ENCODE measurements around the gene MRPL10. TPM values are rescaled to one million over a fixed set of nuclear protein-coding genes. Genes with fewer than 3 reads are reported as not detected.

MRPL10 gene
- total RNA-seq, 2 experiments from 2014 or later, result 54.4 to 64.9 TPM

DNA sequence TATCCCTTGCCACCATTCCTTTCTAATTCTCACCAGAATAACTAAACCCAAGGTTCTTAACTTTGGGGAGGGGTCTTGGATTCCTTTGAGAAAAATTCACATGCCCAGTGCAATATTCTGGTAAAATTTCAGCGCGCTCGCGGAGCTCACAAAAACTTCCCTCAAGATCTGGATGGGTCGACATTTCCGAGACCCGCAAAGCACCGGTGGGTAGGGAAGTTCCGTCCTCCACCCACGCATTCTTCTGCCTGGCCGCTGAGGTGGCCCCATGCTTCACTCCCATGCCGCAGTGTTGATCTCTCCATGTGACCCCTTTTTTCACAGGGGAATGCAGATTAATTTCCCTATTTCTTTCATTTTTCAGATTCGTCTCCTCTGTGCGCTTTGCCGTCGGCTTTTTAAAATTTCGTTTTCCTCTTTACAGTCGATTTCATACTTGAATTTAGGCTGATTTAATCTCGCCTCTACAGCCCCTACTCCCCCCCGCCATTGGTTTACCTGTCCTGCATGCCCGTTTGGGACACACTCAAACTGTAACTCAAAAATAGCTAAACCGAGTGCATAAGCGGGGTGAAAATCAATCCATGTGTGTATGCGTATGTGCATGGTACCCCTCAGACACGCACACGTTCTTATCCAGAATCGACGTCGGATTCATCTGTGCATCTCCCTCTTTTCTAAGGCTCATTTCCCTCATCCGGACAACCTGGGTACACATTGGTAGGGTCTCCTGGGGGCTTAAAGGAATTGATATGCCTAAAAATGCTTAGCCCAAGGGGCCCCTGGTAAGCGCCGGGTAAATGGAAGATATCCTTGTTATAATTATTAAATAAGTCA is 21.0 kb upstream of the MRPL10 start:
- Mint-ChIP-seq H3K36me3 (no peaks in the 10 kb centered on the region), H3K27ac (no peak overlapping the region), H3K27me3 (peaks cover 88% of the 10 kb centered on the region), H3K4me1 (peaks cover 11% of the 10 kb centered on the region), H3K9me3 (ENCODE audit: low read depth) (no peaks in the 10 kb centered on the region), H3K4me3 (no peak overlapping the region)
- CTCF ChIA-PET, result interaction anchor here (0.6 to 14.0 kb wide), 6 partner anchors 9 to 118 kb away, joined by 3 to 365 read pairs (median 4); partner anchors contain the start of genes CDK5RAP3, SCRN2 and SP2
- no peak for DNase-seq
- ATAC-seq, result no peak

DNA sequence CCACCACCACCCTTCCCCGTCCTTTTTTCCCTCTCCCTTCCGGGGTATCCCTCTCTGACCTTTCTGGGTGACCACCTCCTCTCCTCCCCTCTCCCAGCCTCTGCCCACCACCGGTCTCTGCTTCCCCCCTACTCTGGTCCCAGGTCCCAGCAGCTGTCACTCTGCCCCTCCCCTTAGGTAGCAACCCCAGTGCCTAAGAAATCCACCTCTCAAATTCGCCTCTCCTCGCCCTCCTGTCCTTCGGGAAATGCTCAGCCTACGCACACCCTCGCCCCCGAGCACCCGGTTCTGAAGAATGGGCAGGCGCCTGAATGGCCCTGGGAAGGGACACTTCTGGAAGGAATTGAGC is 20.4 kb upstream of the MRPL10 start:
- ATAC-seq, result no peak
- Mint-ChIP-seq H3K27me3 (peaks cover 90% of the 10 kb centered on the region), H3K4me1 (peaks cover 13% of the 10 kb centered on the region), H3K27ac (no peak overlapping the region), H3K36me3 (no peaks in the 10 kb centered on the region), H3K4me3 (no peak overlapping the region), H3K9me3 (ENCODE audit: low read depth) (no peaks in the 10 kb centered on the region)
- DNase-seq, result no peak
- CTCF ChIA-PET, result interaction anchor here (0.6 to 14.0 kb wide), 5 partner anchors 9 to 91 kb away, joined by 3 to 365 read pairs (median 4); partner anchors contain the start of genes SCRN2 and SP2

DNA sequence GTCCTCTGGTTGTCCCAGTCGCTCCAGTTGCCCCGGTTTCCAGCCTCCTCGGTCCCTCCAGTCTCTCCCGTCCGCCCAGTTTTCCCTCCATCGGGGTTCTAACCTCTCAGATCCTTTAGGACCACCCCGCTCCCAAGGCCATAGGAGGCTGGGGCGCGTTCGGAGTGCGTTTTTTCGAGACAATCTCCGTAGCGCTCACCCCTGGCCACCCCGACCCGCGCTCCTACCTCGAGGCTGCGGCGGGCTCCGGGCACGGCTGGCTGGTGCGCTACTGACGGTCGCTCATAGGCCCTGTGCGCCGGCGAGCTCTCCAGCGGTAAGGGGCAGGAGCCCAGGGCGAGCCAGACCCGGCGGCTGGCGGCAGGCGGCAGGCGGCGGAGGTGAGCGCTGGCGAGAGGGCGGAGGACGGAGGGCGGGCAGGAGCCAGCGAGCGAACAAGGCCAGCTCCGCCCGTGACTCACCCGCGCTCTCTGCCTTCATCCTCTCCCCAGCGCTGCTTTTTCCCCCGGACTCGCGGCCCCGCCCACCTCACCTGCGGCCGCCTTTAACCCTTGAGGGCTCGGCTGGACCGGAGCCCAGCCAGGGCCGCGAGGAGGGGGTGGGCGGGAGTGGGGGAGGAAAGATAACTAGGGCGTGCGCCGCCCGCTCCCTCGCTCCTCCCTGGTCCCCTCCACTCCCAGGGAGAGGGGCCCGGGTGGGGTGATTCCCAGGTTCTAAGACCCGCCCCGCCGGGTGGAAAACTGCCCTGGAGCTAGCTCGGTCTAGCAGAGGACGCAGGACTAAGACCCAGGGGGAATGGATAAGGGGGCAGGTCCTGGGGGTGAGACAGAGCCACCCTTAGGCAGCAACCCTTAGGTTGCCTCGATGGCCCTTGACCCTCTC is 19.6 kb upstream of the MRPL10 start, which contains the start of gene SP6:
TSS of gene SP6 (minus strand) at position 472 of the 882 bp plus-strand sequence. CDS start 2,734 bp downstream, outside the sequence.
- Mint-ChIP-seq H3K36me3 (no peaks in the 10 kb centered on the region), H3K4me1 (peaks cover 13% of the 10 kb centered on the region), H3K27ac (no peak within 1 kb of the TSS), H3K27me3 (peaks cover 90% of the 10 kb centered on the region), H3K4me3 (no peak within 1 kb of the TSS), H3K9me3 (ENCODE audit: low read depth) (no peaks in the 10 kb centered on the region)
- DNase-seq (peak; percentile 70), ATAC-seq (peak; percentile 89)
- CTCF ChIA-PET, result interaction anchor here (1.2 to 14.0 kb wide), 6 partner anchors 8 to 71 kb away, joined by 3 to 365 read pairs (median 6); partner anchors contain the start of genes SCRN2 and SP2

DNA sequence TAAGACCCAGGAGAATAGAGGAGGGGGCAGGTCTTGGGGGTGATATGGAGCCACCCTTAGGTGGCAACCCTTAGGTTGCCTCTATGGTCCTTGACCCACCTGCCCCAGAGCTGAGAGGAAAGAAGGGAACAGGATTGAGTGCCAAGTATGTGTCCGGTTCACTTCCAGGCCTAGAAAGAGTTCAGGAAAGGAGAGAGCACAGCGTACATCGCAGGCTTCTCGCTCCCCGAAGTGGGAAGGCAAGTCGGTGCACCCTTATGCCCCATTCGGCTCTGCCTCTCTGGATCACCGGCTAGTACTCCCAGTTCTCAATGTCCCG is 19.0 kb upstream of the MRPL10 start:
- DNase-seq (no peak), ATAC-seq (no peak)
- no peak overlapping the region for H3K4me3 Mint-ChIP-seq
- H3K27ac Mint-ChIP-seq, result no peak overlapping the region
- CTCF ChIA-PET, result interaction anchor here (1.2 to 14.0 kb wide), 4 partner anchors 9 to 71 kb away, joined by 3 to 365 read pairs (median 10); partner anchors contain the start of genes SCRN2 and SP2
- H3K27me3 Mint-ChIP-seq, result peaks cover 90% of the 10 kb centered on the region
- no peaks in the 10 kb centered on the region for H3K36me3 Mint-ChIP-seq
- no peaks in the 10 kb centered on the region for H3K9me3 Mint-ChIP-seq (ENCODE audit: low read depth)
- H3K4me1 Mint-ChIP-seq, result peaks cover 13% of the 10 kb centered on the region

DNA sequence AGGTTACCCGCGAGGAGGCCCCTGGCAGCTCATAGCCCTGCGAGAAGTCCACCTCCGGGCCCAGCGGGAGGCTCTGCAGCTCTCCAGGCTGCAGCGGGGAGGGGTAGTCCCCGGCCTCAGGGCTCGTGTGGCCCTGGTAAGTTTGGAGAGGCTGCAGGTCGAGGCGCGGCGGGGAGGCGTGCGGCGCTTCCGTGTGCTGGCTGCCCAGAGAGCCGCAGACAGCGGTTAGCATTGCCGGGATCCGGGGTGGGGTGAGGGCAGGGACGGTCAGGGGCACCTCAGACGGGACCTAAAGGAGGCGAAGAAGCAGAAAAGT is 16.8 kb upstream of the MRPL10 start:
- peaks cover 13% of the 10 kb centered on the region for H3K4me1 Mint-ChIP-seq
- CTCF ChIA-PET, result interaction anchor here (0.6 to 14.0 kb wide), 9 partner anchors 7 to 122 kb away, joined by 3 to 365 read pairs (median 7); partner anchors contain the start of genes CDK5RAP3, LRRC46, MRPL10 and SCRN2
- no peaks in the 10 kb centered on the region for H3K9me3 Mint-ChIP-seq (ENCODE audit: low read depth)
- DNase-seq, result no peak
- H3K4me3 Mint-ChIP-seq, result no peak overlapping the region
- H3K27me3 Mint-ChIP-seq, result peaks cover 82% of the 10 kb centered on the region
- ATAC-seq, result no peak
- no peaks in the 10 kb centered on the region for H3K36me3 Mint-ChIP-seq
- no peak overlapping the region for H3K27ac Mint-ChIP-seq

DNA sequence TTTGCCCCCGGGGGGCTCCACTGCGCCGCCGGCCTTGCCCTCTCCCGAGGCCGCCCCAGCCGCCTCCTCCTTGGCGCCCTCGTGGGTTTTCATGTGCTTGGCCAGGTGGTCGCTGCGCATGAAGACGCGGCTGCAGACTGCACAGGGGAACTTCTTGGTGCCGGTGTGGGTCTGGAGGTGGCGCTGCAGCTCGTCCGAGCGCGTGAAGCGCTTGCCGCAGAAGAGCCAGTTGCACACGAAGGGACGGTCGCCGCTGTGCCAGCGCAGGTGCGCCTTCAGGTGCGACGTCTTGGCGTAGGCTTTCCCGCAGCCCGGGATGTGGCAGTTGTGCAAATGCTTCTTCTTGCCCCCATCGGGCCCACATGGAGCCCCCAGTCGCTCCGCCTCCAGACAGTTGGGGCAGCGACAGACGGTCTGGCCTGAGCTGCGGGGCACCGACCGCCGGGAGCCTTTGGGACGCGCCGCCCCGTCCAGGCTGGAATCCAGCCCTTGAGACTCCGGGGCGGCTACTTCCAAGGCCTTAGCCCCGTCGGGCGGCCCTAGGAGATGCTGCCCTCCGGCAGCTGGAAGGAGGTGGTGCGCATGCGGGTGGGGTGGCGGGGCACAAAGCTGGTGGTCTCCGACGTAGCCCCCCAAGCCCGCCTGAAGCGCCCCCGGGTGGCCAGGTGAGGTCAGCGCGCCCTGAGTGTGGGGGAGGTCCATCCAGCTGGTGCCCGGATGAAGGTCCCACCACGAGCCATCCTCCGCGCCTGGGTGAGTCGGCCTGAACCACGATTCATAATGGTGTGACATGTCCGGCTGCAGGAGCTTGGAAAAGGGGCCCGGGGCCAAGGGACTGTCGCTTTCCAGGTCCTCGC is 16.2 kb upstream of the MRPL10 start:
- DNase-seq, result no peak
- no peak for ATAC-seq

DNA sequence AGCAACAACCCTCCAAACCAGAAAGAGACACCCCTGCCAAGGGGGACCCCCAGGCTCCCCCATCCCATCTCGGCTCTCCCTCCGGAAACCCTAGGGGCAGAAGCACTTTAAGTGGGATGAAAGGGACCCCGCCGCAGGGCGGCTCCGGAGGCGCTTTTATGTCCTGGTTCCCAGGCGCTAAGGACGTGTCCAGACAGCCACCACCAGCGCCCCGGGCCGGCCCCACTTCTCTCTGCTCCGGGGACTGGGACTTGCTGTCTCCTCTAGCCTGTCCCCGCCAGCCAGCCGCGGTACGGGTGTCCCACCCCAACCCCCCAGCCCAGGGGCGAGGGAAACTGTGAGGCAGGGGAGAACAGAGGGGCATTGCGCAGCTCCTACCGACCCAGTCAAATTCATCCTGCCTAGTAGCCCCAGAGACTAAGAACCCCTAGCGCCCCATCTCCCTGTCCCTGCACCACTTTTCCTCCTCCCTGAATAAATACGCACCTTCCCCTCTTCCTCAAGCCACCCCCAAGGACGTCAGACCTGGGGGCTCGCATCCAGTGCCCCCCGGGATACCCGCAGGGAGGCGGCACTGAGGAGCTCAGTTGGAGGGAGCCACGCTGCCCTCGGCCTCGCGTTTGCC is 15.5 kb upstream of the MRPL10 start:
- Mint-ChIP-seq H3K9me3 (ENCODE audit: low read depth) (no peaks in the 10 kb centered on the region), H3K4me3 (no peak overlapping the region), H3K4me1 (peaks cover 16% of the 10 kb centered on the region), H3K36me3 (no peaks in the 10 kb centered on the region), H3K27me3 (peaks cover 69% of the 10 kb centered on the region), H3K27ac (no peak overlapping the region)
- CTCF ChIA-PET, result interaction anchor here (0.7 to 14.0 kb wide), 12 partner anchors 9 to 171 kb away, joined by 3 to 365 read pairs (median 4); partner anchors contain the start of genes CDK5RAP3, LRRC46, MRPL10 and PNPO
- ATAC-seq (no peak), DNase-seq (no peak)

More for the DNA sequence above, 16.2 kb upstream of the MRPL10 start:
- CTCF ChIA-PET, result interaction anchor here (0.6 to 14.0 kb wide), 14 partner anchors 9 to 170 kb away, joined by 3 to 365 read pairs (median 4); partner anchors contain the start of genes CDK5RAP3, LRRC46, MRPL10 and PNPO
- Mint-ChIP-seq H3K36me3 (no peaks in the 10 kb centered on the region), H3K4me1 (peaks cover 17% of the 10 kb centered on the region), H3K27me3 (peaks cover 77% of the 10 kb centered on the region), H3K9me3 (ENCODE audit: low read depth) (no peaks in the 10 kb centered on the region), H3K4me3 (no peak overlapping the region), H3K27ac (no peak overlapping the region)

DNA sequence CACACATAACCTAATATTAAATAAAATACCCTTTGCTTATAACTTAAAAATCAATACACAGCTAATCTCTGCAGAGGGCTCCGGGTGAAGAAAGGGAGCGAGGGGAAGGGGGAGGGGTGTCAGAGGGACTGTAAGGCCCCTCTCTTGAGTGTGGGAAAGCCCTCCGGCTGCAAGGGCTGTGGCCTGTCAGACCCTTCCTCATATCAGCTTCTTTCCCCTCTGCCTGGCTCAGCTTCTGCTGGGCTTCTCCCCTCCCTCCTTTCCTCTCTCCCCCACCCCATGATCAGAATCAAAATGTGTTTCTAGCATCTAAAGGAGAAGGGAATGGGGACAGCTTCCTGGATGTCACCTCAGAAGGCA is 14.4 kb upstream of the MRPL10 start:
- Mint-ChIP-seq H3K4me3 (no peak overlapping the region), H3K27me3 (peaks cover 65% of the 10 kb centered on the region), H3K27ac (no peak overlapping the region), H3K36me3 (no peaks in the 10 kb centered on the region), H3K4me1 (peaks cover 24% of the 10 kb centered on the region), H3K9me3 (ENCODE audit: low read depth) (no peaks in the 10 kb centered on the region)
- ATAC-seq (no peak), DNase-seq (no peak)
- CTCF ChIA-PET, result interaction anchor here (2.1 to 14.0 kb wide), 3 partner anchors 11 to 124 kb away, joined by 5 to 365 read pairs (median 34); partner anchors contain the start of genes CDK5RAP3 and SP2

DNA sequence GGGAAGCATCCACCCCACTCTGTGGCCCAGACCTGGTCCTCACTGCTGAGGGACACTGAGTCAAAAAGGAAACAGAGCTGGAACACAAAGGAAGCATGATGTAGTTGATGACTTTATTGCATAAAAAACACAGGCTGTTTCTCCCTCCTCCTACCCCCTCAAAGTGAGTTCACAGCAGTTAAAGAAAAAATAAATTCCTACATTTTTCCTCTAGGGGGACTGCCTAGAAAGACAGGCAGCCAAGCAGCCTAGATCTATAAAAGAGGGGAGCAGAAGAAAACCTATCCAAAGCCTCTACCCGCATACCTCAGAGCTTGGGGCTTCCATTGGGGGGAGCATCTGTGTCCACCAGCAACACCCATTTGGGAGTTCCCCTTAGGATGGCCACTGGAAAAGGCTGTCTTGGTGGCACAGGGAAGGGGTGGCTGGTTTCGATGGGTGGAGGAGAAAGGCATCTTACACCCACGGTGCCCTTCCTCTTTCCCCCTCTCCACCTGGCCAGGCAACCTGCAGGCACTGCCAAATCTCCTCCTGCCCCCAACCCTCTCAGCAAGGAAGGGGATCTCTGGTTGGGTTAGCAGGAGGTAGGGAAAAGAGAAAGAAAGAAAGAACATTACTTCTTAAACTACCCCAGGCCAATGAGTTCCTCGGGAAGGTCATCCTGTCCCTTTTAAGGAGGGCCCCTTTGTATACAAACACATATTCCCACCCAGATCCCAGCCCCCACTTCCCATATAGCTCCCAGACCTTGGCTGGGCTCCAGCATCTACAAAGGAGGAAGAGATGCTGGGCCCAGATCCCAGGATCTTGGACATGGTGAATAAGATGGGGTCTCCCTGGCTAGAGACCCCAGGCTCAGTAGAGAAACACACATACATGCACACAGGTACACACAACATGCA is 13.7 kb upstream of the MRPL10 start:
- no peaks in the 10 kb centered on the region for H3K36me3 Mint-ChIP-seq
- DNase-seq, result no peak
- CTCF ChIA-PET, result interaction anchor here (0.9 to 14.0 kb wide), 7 partner anchors 11 to 172 kb away, joined by 4 to 365 read pairs (median 34); partner anchors contain the start of genes CDK5RAP3, LRRC46, MRPL10 and SP2
- H3K4me1 Mint-ChIP-seq, result peaks cover 25% of the 10 kb centered on the region
- no peak for ATAC-seq
- H3K4me3 Mint-ChIP-seq, result no peak overlapping the region
- no peaks in the 10 kb centered on the region for H3K9me3 Mint-ChIP-seq (ENCODE audit: low read depth)
- H3K27ac Mint-ChIP-seq, result no peak overlapping the region
- peaks cover 59% of the 10 kb centered on the region for H3K27me3 Mint-ChIP-seq

DNA sequence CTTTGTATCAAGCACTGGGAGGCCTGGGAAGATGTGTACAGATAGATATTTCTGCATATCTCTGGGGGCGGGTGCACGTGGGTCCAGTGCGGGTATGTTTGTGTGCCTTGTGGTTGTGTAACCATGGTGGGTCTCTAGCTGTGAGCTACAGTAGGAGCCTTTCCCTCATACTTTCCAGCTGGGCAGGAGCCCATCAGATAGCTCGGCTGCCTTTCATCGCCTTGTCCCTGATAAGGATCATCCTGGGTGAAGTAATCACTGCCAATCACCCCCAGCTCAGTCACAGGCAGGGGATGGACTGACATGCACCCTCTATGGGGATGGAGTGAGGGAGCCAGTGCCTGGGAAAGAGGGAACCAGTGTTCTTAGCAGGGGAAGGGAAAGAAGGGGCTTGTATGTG is 12.9 kb upstream of the MRPL10 start:
- CTCF ChIA-PET, result interaction anchor here (0.9 to 14.0 kb wide), 7 partner anchors 12 to 173 kb away, joined by 4 to 365 read pairs (median 34); partner anchors contain the start of genes CDK5RAP3, LRRC46, MRPL10 and SP2
- ATAC-seq (no peak), DNase-seq (no peak)
- Mint-ChIP-seq H3K9me3 (ENCODE audit: low read depth) (no peaks in the 10 kb centered on the region), H3K4me1 (peaks cover 32% of the 10 kb centered on the region), H3K4me3 (no peak overlapping the region), H3K27ac (no peak overlapping the region), H3K27me3 (peaks cover 51% of the 10 kb centered on the region), H3K36me3 (no peaks in the 10 kb centered on the region)

DNA sequence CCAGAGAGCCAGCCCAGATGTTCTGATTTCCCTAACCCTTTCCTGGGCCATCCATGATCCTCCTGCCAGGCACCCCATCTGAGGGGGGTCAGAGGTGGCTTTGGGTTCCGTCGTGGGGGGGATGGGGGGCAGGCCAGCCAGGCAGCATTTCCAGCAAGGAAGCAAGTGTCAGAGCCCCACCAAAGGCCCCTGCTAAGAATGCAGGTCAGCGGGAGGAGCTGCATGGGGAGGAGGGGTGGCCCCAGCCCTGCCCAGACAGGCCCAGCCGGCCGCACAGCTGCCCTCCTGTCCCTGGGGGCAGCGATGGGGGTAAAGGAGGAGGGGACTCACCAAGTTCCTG is 12.0 kb upstream of the MRPL10 start:
- CTCF ChIA-PET, result interaction anchor here (0.7 to 14.0 kb wide), 16 partner anchors 8 to 534 kb away, joined by 3 to 365 read pairs (median 7); partner anchors contain the start of genes CDK5RAP3, LRRC46, MRPL10 and OSBPL7
- H3K9me3 Mint-ChIP-seq (ENCODE audit: low read depth), result no peaks in the 10 kb centered on the region
- H3K27ac Mint-ChIP-seq, result peak overlapping the region; percentile 66
- ATAC-seq, result no peak
- H3K36me3 Mint-ChIP-seq, result no peaks in the 10 kb centered on the region
- peaks cover 42% of the 10 kb centered on the region for H3K27me3 Mint-ChIP-seq
- DNase-seq, result no peak
- no peak overlapping the region for H3K4me3 Mint-ChIP-seq
- H3K4me1 Mint-ChIP-seq, result peaks cover 33% of the 10 kb centered on the region

All from activated CD8-positive, alpha-beta memory T cell treated with anti-CD3 and anti-CD28 coated beads, Interleukin-2, amount 10 ng/mL, durations not matched to agents 7 days and 5 days (primary cell).